ENCODE data around the gene DLK1.

DLK1 gene

GRCh38 chr14:100783630-100784370, 57.1 kb downstream of the DLK1 start:
- no peaks in the 10 kb centered on the region; a peak in 1 of 22 replicates for H4K20me1 ChIP-seq
- no peaks in the 10 kb centered on the region for H3K9me3 ChIP-seq (replicated peaks in 1 of 11)
- H3K4me2 ChIP-seq = no peak overlapping the region
- H3K9ac ChIP-seq = no peak overlapping the region
- no peaks in the 10 kb centered on the region for H3K4me1 ChIP-seq
- no peak overlapping the region for H3K27ac ChIP-seq
- no peak for TF ChIP-seq Cebpa-rat (IDR thresholded peaks at IDR 0.05)
- no peaks in the 10 kb centered on the region for H3K27me3 ChIP-seq
- H3K36me3 ChIP-seq = no peaks in the 10 kb centered on the region
- no peak overlapping the region for H3K4me3 ChIP-seq

GRCh38 chr14:100784523-100785337, 58.0 kb downstream of the DLK1 start:
- Histone ChIP-seq H3K4me1 (no peaks in the 10 kb centered on the region), H3K4me3 (no peak overlapping the region), H3K9ac (no peak overlapping the region), H3K4me2 (no peak overlapping the region), H3K27me3 (no peaks in the 10 kb centered on the region), H3K9me3 (replicated peaks in 1 of 11) (no peaks in the 10 kb centered on the region), H3K27ac (no peak overlapping the region), H3K36me3 (no peaks in the 10 kb centered on the region), H4K20me1 (no peaks in the 10 kb centered on the region; a peak in 1 of 22 replicates)
- TF ChIP-seq Cebpa-rat (IDR thresholded peaks at IDR 0.05) = no peak

- no peak overlapping the region for H3K27ac ChIP-seq
- H3K4me2 ChIP-seq = no peak overlapping the region
- H3K27me3 ChIP-seq = no peaks in the 10 kb centered on the region
- H3K4me1 ChIP-seq = no peaks in the 10 kb centered on the region
- no peaks in the 10 kb centered on the region for H3K36me3 ChIP-seq
- H4K20me1 ChIP-seq = no peaks in the 10 kb centered on the region
- no peak overlapping the region for H3K9ac ChIP-seq
- no peak for TF ChIP-seq Cebpa-rat (IDR thresholded peaks at IDR 0.05)
- H3K4me3 ChIP-seq = no peak overlapping the region
- H3K9me3 ChIP-seq (replicated peaks in 1 of 11) = no peaks in the 10 kb centered on the region
Observed at GRCh38 chr14:100785338-100785615, 58.6 kb downstream of the DLK1 start.

GRCh38 chr14:100785626-100786025, 58.9 kb downstream of the DLK1 start:
- no peak for TF ChIP-seq Cebpa-rat (IDR thresholded peaks at IDR 0.05)
- Histone ChIP-seq H3K9me3 (replicated peaks in 1 of 11) (no peaks in the 10 kb centered on the region), H3K4me1 (no peaks in the 10 kb centered on the region), H3K36me3 (no peaks in the 10 kb centered on the region), H3K4me3 (no peak overlapping the region), H4K20me1 (no peaks in the 10 kb centered on the region), H3K27ac (no peak overlapping the region), H3K4me2 (no peak overlapping the region), H3K27me3 (no peaks in the 10 kb centered on the region), H3K9ac (no peak overlapping the region)

- Histone ChIP-seq H3K4me1 (no peaks in the 10 kb centered on the region), H3K9ac (no peak overlapping the region), H3K27me3 (no peaks in the 10 kb centered on the region), H4K20me1 (no peaks in the 10 kb centered on the region), H3K4me2 (no peak overlapping the region), H3K9me3 (replicated peaks in 1 of 11) (no peaks in the 10 kb centered on the region), H3K4me3 (no peak overlapping the region), H3K27ac (no peak overlapping the region), H3K36me3 (no peaks in the 10 kb centered on the region)
- TF ChIP-seq Cebpa-rat (IDR thresholded peaks at IDR 0.05) = no peak
Observed at GRCh38 chr14:100786131-100786530, 59.4 kb downstream of the DLK1 start.

GRCh38 chr14:100786576-100787219, 60.0 kb downstream of the DLK1 start:
- H3K9ac ChIP-seq = no peak overlapping the region
- TF ChIP-seq Cebpa-rat (IDR thresholded peaks at IDR 0.05) = no peak
- no peak overlapping the region for H3K4me3 ChIP-seq

GRCh38 chr14:100787659-100788058, 61.0 kb downstream of the DLK1 start:
- H3K4me3 ChIP-seq = no peak overlapping the region
- H3K36me3 ChIP-seq = no peaks in the 10 kb centered on the region
- no peak overlapping the region for H3K4me2 ChIP-seq
- no peaks in the 10 kb centered on the region for H3K4me1 ChIP-seq
- TF ChIP-seq Cebpa-rat (IDR thresholded peaks at IDR 0.05) = no peak
- H3K27me3 ChIP-seq = no peaks in the 10 kb centered on the region
- H3K9ac ChIP-seq = no peak overlapping the region
- no peaks in the 10 kb centered on the region for H3K9me3 ChIP-seq (replicated peaks in 1 of 11)
- H3K27ac ChIP-seq = no peak overlapping the region
- no peaks in the 10 kb centered on the region for H4K20me1 ChIP-seq

More at GRCh38 chr14:100786576-100787219, 60.0 kb downstream of the DLK1 start:
- Histone ChIP-seq H3K36me3 (no peaks in the 10 kb centered on the region), H3K9me3 (replicated peaks in 1 of 11) (no peaks in the 10 kb centered on the region), H3K4me2 (no peak overlapping the region), H3K4me1 (no peaks in the 10 kb centered on the region), H4K20me1 (no peaks in the 10 kb centered on the region), H3K27ac (no peak overlapping the region), H3K27me3 (no peaks in the 10 kb centered on the region)
